PC-3 (cell line): ENCODE measurements around the gene TMTC1.

ENCODE experiments used
- EZH2 ChIP-seq: fragments of 300-600 bp; sonication (generic); IDR thresholded peaks from one replicate; pipeline ENCODE4 v1.6.1; 2017; ENCODE audit warnings: antibody characterized with exemption, mild to moderate bottlenecking, low read length; ENCODE audit not compliant: unreplicated experiment
- EZH2phosphoT487 ChIP-seq: fragments of 300-600 bp; sonication (generic); IDR thresholded peaks from 2 replicates; pipeline ENCODE4 v1.6.1; 2018; ENCODE audit warnings: mild to moderate bottlenecking, antibody characterized with exemption, low read length, borderline replicate concordance
- TF ChIP-seq, protein P1 (sequence below): fragments of 300-600 bp; sonication (generic); conservative IDR thresholded peaks from 2 replicates; pipeline ENCODE4 v1.5.1; 2017; ENCODE audit warnings: antibody characterized with exemption, low read depth, mild to moderate bottlenecking, low read length

GRCh38 chr12:29792853-29793252 is 9.1 kb upstream of the TMTC1 start:
- TF ChIP-seq, protein P1, sequence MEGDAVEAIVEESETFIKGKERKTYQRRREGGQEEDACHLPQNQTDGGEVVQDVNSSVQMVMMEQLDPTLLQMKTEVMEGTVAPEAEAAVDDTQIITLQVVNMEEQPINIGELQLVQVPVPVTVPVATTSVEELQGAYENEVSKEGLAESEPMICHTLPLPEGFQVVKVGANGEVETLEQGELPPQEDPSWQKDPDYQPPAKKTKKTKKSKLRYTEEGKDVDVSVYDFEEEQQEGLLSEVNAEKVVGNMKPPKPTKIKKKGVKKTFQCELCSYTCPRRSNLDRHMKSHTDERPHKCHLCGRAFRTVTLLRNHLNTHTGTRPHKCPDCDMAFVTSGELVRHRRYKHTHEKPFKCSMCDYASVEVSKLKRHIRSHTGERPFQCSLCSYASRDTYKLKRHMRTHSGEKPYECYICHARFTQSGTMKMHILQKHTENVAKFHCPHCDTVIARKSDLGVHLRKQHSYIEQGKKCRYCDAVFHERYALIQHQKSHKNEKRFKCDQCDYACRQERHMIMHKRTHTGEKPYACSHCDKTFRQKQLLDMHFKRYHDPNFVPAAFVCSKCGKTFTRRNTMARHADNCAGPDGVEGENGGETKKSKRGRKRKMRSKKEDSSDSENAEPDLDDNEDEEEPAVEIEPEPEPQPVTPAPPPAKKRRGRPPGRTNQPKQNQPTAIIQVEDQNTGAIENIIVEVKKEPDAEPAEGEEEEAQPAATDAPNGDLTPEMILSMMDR: no peak
- TF ChIP-seq EZH2 (no peak), EZH2phosphoT487 (no peak)
